ENCODE measurements around the gene TTBK2.
A peak's percentile ranks its signal among the peaks of the same experiment; 100 is the strongest.

The TTBK2 gene

DNA sequence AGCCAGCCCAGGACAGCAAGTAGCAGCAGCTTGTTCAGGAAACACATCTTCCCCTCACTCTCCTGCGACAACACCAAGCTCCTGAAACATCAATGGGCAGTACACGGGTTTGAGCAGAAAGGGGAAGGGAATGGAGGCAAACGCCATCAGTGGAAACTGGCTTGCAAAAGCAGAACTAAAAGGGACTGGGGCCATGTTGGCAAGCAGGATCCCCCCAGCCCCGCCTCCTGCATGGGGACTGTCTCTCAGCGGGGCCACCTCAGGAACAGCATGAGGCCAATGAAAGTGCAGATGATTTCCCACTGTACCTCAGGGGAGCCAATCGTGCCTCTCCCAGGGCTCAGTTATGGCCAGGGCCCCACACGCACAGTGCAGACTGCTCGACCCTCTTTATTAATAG, 190.4 kb downstream of the TTBK2 start:
- no peak overlapping the region for H3K4me3 ChIP-seq (ENCODE audit: low read depth, low read length)

GRCh38 chr15:42729409-42729808, 191.2 kb downstream of the TTBK2 start:
- DNase-seq: no peak
- no peaks in the 10 kb centered on the region for H3K9me3 ChIP-seq (ENCODE audit: severe bottlenecking)
- no peak overlapping the region for H3K27ac ChIP-seq
- peaks cover 92% of the 10 kb centered on the region for H3K36me3 ChIP-seq
- TF ChIP-seq CTCF (IDR thresholded peaks at IDR 0.05; ENCODE audit: low read depth, low read length): no peak
- H3K27me3 ChIP-seq (ENCODE audit: insufficient read depth, low read depth, severe bottlenecking): no peaks in the 10 kb centered on the region
- no peak overlapping the region for H3K4me3 ChIP-seq (ENCODE audit: low read depth, low read length)

More for the DNA sequence above, 190.4 kb downstream of the TTBK2 start:
- peaks cover 89% of the 10 kb centered on the region for H3K36me3 ChIP-seq
- no peak for DNase-seq
- no peak for TF ChIP-seq CTCF (IDR thresholded peaks at IDR 0.05; ENCODE audit: low read depth, low read length)
- H3K27ac ChIP-seq: no peak overlapping the region
- no peaks in the 10 kb centered on the region for H3K9me3 ChIP-seq (ENCODE audit: severe bottlenecking)
- H3K27me3 ChIP-seq (ENCODE audit: insufficient read depth, low read depth, severe bottlenecking): no peaks in the 10 kb centered on the region

DNA sequence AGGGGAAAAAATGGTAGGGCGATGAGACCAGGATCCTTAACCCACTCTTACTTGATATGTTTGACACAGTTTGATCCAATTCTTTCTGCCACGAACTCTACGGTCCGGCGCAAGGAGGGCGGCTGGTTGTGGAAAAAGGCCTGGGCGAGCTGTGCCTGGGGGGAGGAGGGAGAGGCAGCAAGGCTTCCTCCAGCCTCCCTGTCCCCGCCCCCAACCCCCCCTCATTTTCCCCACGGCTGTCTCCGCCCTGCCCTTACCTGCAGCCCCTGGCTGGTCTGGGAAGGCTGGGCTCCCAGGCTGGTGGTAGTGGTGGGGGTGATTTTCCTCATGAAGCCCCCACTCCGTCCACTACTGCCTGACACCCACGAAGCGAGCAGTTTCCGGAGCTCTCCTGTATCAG, 191.6 kb downstream of the TTBK2 start:
- DNase-seq: no peak
- Histone ChIP-seq H3K27me3 (ENCODE audit: insufficient read depth, low read depth, severe bottlenecking) (no peaks in the 10 kb centered on the region), H3K36me3 (peaks cover 92% of the 10 kb centered on the region), H3K4me3 (ENCODE audit: low read depth, low read length) (no peak overlapping the region), H3K27ac (no peak overlapping the region), H3K9me3 (ENCODE audit: severe bottlenecking) (no peaks in the 10 kb centered on the region)
- no peak for TF ChIP-seq CTCF (IDR thresholded peaks at IDR 0.05; ENCODE audit: low read depth, low read length)

DNA sequence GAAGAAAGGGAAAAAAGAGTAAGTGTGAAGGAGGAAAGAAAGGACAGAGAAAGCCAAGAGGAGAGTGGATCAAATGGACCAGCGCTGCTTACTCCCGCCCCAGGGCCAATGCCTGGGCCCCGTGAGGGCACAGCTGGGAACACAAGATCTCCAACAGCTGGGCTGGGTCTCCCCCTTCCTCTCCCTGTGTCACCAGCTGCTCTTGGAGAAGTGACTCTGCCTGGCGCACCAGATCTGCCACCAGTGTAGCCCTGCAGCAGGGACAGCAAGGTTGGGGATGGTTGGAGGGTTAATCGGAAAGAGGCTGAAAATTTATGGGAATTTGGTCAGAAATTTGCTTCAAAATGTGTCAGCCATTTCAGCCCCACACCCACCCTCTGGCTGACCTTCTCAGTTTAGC, 192.0 kb downstream of the TTBK2 start:
- H3K9me3 ChIP-seq (ENCODE audit: severe bottlenecking): no peaks in the 10 kb centered on the region
- no peaks in the 10 kb centered on the region for H3K27me3 ChIP-seq (ENCODE audit: insufficient read depth, low read depth, severe bottlenecking)
- no peak for DNase-seq
- H3K4me3 ChIP-seq (ENCODE audit: low read depth, low read length): no peak overlapping the region
- H3K36me3 ChIP-seq: peaks cover 92% of the 10 kb centered on the region
- no peak overlapping the region for H3K27ac ChIP-seq
- no peak for TF ChIP-seq CTCF (IDR thresholded peaks at IDR 0.05; ENCODE audit: low read depth, low read length)

- Histone ChIP-seq H3K27me3 (ENCODE audit: insufficient read depth, low read depth, severe bottlenecking) (no peaks in the 10 kb centered on the region), H3K9me3 (ENCODE audit: severe bottlenecking) (no peaks in the 10 kb centered on the region), H3K36me3 (peaks cover 93% of the 10 kb centered on the region), H3K4me3 (ENCODE audit: low read depth, low read length) (no peak overlapping the region), H3K27ac (no peak overlapping the region)
- TF ChIP-seq CTCF (IDR thresholded peaks at IDR 0.05; ENCODE audit: low read depth, low read length): no peak
- no peak for DNase-seq
Measured at GRCh38 chr15:42727750-42728381, 192.7 kb downstream of the TTBK2 start.

DNA sequence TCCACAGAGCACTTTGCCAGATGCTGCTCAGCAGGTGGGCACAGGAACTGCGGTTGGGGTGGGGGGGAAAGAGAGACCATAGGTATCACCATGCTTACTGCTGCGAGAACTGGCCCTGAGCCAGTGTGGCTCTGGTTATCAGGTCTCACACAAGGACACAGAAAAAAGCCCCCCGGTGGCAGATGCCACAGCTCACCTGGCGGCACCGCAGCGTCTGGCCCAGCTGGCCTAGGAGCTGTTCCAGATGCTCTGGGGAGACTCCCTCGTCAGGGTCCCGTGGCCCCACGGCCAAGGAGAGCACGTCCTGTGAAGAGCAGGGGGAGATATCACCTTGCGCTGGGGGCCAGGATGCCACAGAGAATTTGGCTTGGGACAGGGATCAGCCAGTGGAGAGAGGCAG, 194.5 kb downstream of the TTBK2 start:
- TF ChIP-seq CTCF (IDR thresholded peaks at IDR 0.05; ENCODE audit: low read depth, low read length): no peak
- H3K36me3 ChIP-seq: peaks cover 86% of the 10 kb centered on the region
- no peaks in the 10 kb centered on the region for H3K9me3 ChIP-seq (ENCODE audit: severe bottlenecking)
- peak; percentile 36 for DNase-seq
- H3K27me3 ChIP-seq (ENCODE audit: insufficient read depth, low read depth, severe bottlenecking): no peaks in the 10 kb centered on the region
- no peak overlapping the region for H3K4me3 ChIP-seq (ENCODE audit: low read depth, low read length)
- peak overlapping the region; percentile 49 for H3K27ac ChIP-seq

All from WERI-Rb-1 (cell line).